GM12874 (cell line): Measurements from ENCODE around the gene ADAP1.

Source experiments
- CTCF ChIP-seq: IDR thresholded peaks from 2 replicates; pipeline ENCODE4 v1.5.1; 2011; ENCODE audit warnings: low read depth, mild to moderate bottlenecking, control low read depth, low read length, moderate library complexity; ENCODE audit not compliant: insufficient read depth

ADAP1 gene

GRCh38 chr7:959271-959670 is 4.8 kb upstream of the ADAP1 start:
- TF ChIP-seq CTCF, result no peak

GRCh38 chr7:958221-959200 is 4.0 kb upstream of the ADAP1 start:
- no peak for TF ChIP-seq CTCF

GRCh38 chr7:957418-958220 is 3.1 kb upstream of the ADAP1 start:
- TF ChIP-seq CTCF, result no peak

- TF ChIP-seq CTCF, result no peak
These were observed 1.6 kb upstream of the ADAP1 start for GRCh38 chr7:956031-956430.

- no peak for TF ChIP-seq CTCF
These were observed 743 bp downstream of the ADAP1 start for GRCh38 chr7:953547-954327.

GRCh38 chr7:952548-953441 is 1.7 kb downstream of the ADAP1 start:
- TF ChIP-seq CTCF, result no peak
